ENCODE data around the gene BCL2L12. TPM values are rescaled to one million over a fixed set of nuclear protein-coding genes. Genes with fewer than 3 reads are reported as not detected.
A peak's percentile ranks its signal among the peaks of the same experiment; 100 is the strongest.

BCL2L12 gene
- total and polyA plus RNA-seq, 4 donors: 1.6 to 15.7 (median 6.8) TPM

- Histone ChIP-seq H3K9me3 (ENCODE audit: control insufficient read depth in 4 of 4, low read length in 3 of 4) (no peaks in the 10 kb centered on the region), H3K27ac (ENCODE audit: low read depth in 1 of 2, low read length in 2 of 2) (peak overlapping the region; percentile 91 to 92), H3K36me3 (ENCODE audit: control insufficient read depth in 4 of 4, insufficient read depth in 3 of 4, low read depth in 1 of 4, low read length in 3 of 4) (no peaks in the 10 kb centered on the region), H3K9ac (ENCODE audit: low read depth in 1 of 2, low read length in 2 of 2) (peak overlapping the region; percentile 69 to 98), H3K27me3 (ENCODE audit: control insufficient read depth in 4 of 4, insufficient read depth in 4 of 4, low read length in 3 of 4) (no peaks in the 10 kb centered on the region), H3K4me1 (ENCODE audit: control insufficient read depth in 4 of 4, insufficient read depth in 4 of 4, low read length in 3 of 4) (peaks cover 4 to 47% (median 26%) of the 10 kb centered on the region in 4 donors), H3K4me3 (ENCODE audit: low read depth in 1 of 3, low read length in 3 of 3) (peak overlapping the region in 2 of 3 donors; percentile 14 to 61)
- 3% methylated on average over 27 of the region's 27 CpGs for WGBS
- peak; percentile 75 for TF ChIP-seq MAX (IDR thresholded peaks at IDR 0.05)
- TF ChIP-seq REST (IDR thresholded peaks at IDR 0.05): peak; percentile 32
- no peak for TF ChIP-seq ATF3 (IDR thresholded peaks at IDR 0.05)
- TF ChIP-seq JUND (IDR thresholded peaks at IDR 0.05): peak in 1 of 2 donors; percentile 41
- TF ChIP-seq CTCF (IDR thresholded peaks at IDR 0.05; ENCODE audit: low read depth, low read length, missing input control): no peak
- TF ChIP-seq EGR1 (IDR thresholded peaks at IDR 0.05; ENCODE audit: low read depth in 2 of 2): peak in 1 of 2 donors; percentile 72
- TF ChIP-seq FOXA1 (IDR thresholded peaks at IDR 0.05): no peak
- TF ChIP-seq SP1 (IDR thresholded peaks at IDR 0.05): no peak
- TF ChIP-seq FOXA2 (IDR thresholded peaks at IDR 0.05): no peak
- TF ChIP-seq RAD21 (IDR thresholded peaks at IDR 0.05): no peak
- no peak for DNase-seq (ENCODE audit: low spot score)
Measured at GRCh38 chr19:49676136-49676783, 10.5 kb downstream of the BCL2L12 start.

GRCh38 chr19:49676784-49677230, 11.1 kb downstream of the BCL2L12 start:
- under 1% methylated on average over 34 of the region's 34 CpGs for WGBS
- peak overlapping the region; percentile 74 to 94 (median 85) for H3K4me3 ChIP-seq (ENCODE audit: low read depth in 1 of 3, low read length in 3 of 3)
- H3K27ac ChIP-seq (ENCODE audit: low read depth in 1 of 2, low read length in 2 of 2): peak overlapping the region; percentile 91 to 93
- no peaks in the 10 kb centered on the region for H3K27me3 ChIP-seq (ENCODE audit: control insufficient read depth in 4 of 4, insufficient read depth in 4 of 4, low read length in 3 of 4)
- H3K4me1 ChIP-seq (ENCODE audit: control insufficient read depth in 4 of 4, insufficient read depth in 4 of 4, low read length in 3 of 4): peaks cover 2 to 42% (median 24%) of the 10 kb centered on the region in 4 donors
- H3K9ac ChIP-seq (ENCODE audit: low read depth in 1 of 2, low read length in 2 of 2): peak overlapping the region; percentile 73 to 82
- H3K9me3 ChIP-seq (ENCODE audit: control insufficient read depth in 4 of 4, low read length in 3 of 4): no peaks in the 10 kb centered on the region
- H3K36me3 ChIP-seq (ENCODE audit: control insufficient read depth in 4 of 4, insufficient read depth in 3 of 4, low read depth in 1 of 4, low read length in 3 of 4): peaks cover 0 to 2% (median 2%) of the 10 kb centered on the region in 4 donors
- peak; percentile 99 for DNase-seq (ENCODE audit: low spot score)
- TF ChIP-seq ATF3 (IDR thresholded peaks at IDR 0.05) (no peak), JUND (IDR thresholded peaks at IDR 0.05) (peak; percentile 11 to 48), GABPA (IDR thresholded peaks at IDR 0.05 in 1 of 2, conservative IDR thresholded peaks at IDR 0.05 in 1 of 2) (peak; percentile 58 to 86), CTCF (IDR thresholded peaks at IDR 0.05; ENCODE audit: low read depth, low read length, missing input control) (no peak), FOXA1 (IDR thresholded peaks at IDR 0.05) (no peak), RXRA (IDR thresholded peaks at IDR 0.05) (peak in 1 of 2 donors; percentile 67), REST (IDR thresholded peaks at IDR 0.05) (peak; percentile 44), ZBTB33 (IDR thresholded peaks at IDR 0.05) (peak; percentile 39), YY1 (IDR thresholded peaks at IDR 0.05) (peak; percentile 88), EGR1 (IDR thresholded peaks at IDR 0.05; ENCODE audit: low read depth in 2 of 2) (peak; percentile 93 to 95), SP1 (IDR thresholded peaks at IDR 0.05) (peak; percentile 96)
